Hindlimb muscle (tissue), 1 donor: ENCODE measurements around the gene PACSIN1. TPM values are rescaled to one million over a fixed set of nuclear protein-coding genes. Genes with fewer than 3 reads are reported as not detected.
"Not testable (repeated sequence)": the region's sequence is repeated elsewhere in the genome, so short reads cannot be mapped to it uniquely, and the experiment has no call there.

Experiments
- DNase-seq: peaks from one replicate; pipeline ENCODE4 v3.0.0-alpha.2; 2013
- polyA plus RNA-seq: library from polyadenylated mRNA; unstranded; fragments of 120-200 nt; gene quantifications from one replicate; pipeline ENCODE4 v1.2.1, GENCODE V29; 2013; ENCODE audit not compliant: insufficient read length

The PACSIN1 gene
- polyA plus RNA-seq, 1 donor = 1.1 TPM

DNA sequence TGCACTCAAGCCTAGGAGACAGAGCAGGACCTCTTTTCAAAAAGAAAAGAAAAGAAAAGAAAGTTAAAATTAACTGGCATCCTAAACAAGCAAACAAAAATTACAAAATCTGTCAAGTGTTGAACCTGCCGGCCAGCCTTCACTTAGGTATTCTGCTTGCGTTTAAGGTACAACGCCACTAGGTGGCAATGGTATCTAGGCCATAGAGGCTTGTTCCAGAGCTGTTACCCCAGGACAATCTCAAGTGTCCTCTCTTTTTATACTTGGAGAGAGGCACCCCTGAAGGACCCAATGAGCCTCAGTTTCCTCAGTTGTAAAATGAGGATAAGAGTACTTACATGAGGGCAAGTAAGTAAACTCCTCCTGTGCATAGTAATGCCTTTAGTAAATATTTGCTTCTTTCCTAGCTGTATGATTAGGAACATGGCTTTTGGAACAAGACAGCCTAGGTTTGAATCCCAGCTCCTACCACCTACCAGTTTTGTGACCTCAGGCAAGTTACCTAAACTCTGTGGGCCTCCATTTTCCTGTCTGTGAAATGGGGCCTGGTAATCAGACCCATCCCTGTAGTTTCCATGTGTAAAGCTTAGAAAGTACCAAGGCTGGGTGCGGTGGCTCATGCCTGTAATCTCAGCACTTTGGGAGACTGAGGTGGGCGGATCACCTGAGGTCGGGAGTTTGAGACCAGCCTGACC lies 5.8 kb upstream of the PACSIN1 start:
- DNase-seq = no peak

- DNase-seq = no peak
Observed at GRCh38 chr6:34460796-34461507, 4.9 kb upstream of the PACSIN1 start.

DNA sequence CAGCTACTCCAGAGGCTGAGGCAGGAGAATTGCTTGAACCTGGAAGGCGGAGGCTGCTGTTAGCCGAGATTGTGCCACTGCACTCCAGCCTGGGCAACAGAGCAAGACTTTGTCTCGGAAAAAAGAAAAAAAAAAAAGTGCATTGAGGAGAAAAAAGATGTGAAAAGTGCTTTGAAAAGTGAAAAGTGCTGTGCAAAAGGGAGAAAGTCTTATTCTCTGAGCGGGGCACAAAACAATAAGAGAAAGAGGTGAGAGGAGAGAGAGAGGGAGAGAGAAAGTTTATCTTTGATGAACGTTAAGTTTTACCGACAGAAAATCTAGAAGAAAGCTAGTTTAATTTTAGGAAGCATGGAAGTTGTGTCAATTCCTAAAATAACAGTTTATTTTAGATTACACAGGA lies 3.9 kb upstream of the PACSIN1 start:
- DNase-seq = no peak

- no peak for DNase-seq
Observed at GRCh38 chr6:34462551-34462971, 3.3 kb upstream of the PACSIN1 start.

DNA sequence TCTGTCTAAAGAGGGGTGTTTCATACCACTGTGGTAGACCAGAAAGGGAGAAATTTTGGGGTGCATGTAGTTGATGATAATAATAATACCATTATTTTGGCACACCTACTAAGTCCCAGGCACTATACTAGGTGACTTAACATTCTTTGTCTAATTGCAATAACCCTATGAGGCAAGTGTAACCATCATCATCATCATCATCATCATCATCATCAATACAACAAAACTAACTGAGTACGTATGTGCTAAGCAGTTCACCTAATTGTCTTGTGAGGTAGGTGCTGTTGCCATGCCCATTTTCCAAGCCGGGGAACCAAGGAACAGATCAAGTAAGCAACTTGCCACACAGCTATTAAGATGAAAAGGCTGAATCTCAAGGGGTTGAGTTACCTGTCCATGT lies 2.6 kb upstream of the PACSIN1 start:
- no peak for DNase-seq

DNA sequence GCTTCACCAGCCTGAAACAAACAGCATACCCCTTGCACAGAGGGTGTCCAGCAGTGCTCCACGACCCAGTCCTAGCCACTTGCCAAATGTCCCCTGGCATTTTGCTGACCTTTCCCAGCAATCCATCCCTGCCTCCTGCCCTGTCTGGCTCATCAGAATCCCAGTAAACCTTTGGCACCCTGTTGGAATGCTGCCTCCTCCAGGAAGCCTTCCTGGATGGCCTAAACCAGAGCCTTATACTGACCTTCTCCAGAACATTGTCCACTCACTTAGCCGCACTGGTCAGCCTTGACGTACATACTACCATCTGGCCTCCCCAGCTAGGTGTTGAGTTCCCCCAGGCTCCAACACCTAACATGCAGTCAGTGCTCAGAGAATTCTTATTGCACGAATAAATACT lies 2.0 kb upstream of the PACSIN1 start:
- no peak for DNase-seq

DNA sequence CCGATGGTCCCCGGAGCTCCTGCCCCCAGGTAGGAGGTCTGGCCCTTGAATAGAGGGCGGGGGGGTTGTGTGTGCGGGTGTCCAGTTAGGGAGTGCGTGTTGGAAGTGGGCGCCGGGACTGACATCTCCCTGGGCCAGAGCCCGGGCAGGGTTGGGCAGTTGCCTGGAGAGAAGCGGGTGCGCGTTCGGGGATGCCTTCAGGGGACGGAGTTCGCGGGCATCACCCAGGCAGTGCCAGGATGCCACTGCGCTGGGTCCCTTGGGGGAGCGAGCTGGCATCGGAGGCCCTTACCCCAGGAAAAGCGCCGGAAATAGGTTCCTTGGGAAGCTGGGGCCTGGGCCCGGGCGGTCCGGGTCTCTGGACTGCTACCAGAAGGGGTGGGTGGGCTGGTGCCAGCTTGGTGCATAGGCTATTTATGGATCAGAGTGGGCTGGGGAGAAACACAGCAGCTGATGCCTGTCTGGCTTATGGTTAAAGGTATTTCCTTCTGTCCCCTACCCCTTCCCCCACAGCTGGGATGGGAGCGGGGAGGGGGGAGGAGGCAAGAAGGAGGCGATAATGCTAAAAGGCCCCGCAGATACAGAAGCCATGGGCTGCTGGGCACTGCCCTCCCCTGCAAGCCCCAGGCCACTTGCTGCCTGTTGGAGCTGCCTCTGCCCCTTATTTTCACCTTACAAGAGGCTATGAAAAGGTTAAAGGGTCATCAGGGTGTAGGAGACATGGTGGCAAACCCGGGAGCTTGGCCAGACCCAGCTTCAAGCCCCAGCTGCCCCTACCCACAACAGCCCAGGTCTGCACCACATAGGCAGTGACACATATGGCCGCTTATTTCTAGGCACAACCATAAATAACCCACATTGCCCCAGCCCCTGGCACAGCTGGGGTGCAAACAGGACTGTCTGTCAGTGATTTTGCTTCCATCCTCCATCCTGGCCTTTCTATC lies 638 bp downstream of the PACSIN1 start:
- no peak for DNase-seq

DNA sequence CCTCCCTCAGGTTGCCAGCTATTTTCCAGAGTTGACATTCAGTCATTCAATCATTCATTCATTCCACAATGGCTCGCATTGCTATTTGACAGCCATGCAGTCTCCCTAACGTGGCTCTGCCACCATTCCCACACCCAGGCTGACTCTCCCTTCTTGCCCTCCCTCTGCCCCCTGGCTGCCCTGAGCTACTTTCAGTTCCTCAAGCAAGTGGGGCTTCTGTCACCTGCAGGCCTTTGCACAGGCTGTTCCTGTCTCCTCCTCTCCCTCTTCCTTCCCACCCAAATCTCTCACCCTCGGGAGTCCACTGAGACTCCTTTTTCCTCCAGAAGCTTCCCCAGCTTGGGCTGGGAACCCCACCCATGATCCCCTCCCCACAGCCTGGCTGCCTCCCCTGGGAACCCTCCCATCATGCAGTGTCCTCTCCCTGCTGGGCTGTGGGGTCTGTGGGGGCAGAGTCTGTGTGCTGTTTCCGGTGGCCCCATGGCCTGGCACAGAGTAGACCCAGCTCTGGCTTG lies 2.6 kb downstream of the PACSIN1 start:
- no peak for DNase-seq

GRCh38 chr6:34469499-34469898 lies 3.6 kb downstream of the PACSIN1 start:
- no peak for DNase-seq

- DNase-seq = no peak
Observed at GRCh38 chr6:34472425-34472824, 6.5 kb downstream of the PACSIN1 start.

DNA sequence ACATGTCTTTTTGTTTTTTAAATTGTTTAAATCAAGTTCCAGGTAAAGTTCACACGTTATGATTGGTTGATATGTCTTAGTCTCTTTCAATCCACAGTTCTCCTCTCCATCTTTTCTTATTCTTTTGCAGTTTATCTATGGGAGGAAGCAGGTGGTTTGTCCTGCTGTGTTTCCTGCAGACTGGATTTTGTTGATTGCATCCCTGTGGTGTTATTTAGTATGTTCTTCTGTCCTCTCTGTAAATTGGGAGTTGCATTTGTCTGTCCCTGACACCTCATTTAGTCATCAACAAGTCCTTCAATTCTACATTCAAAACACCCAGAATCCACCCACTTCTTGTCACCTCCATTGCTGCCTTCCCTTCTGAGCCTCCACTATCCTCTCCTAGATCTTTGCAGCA lies 8.1 kb downstream of the PACSIN1 start:
- no peak for DNase-seq

DNA sequence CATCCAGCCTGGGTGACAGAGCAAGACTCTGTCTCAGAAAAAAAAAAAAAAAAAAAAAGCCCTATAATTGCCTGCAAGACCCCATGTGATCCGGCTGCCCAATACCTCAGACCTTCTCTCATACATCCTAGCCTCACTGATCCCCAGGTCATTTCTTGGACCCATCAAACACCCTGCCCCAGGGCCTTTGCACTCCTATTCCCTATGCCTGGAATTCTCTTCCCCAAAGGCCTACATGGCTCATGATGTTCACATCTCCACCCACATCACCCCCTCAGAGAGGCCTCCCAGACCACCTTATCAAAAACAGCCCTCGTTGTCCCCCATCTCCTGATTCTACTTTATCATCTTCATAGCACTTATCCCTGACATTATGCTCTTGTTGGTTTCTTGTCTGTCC lies 8.9 kb downstream of the PACSIN1 start:
- no peak for DNase-seq

DNA sequence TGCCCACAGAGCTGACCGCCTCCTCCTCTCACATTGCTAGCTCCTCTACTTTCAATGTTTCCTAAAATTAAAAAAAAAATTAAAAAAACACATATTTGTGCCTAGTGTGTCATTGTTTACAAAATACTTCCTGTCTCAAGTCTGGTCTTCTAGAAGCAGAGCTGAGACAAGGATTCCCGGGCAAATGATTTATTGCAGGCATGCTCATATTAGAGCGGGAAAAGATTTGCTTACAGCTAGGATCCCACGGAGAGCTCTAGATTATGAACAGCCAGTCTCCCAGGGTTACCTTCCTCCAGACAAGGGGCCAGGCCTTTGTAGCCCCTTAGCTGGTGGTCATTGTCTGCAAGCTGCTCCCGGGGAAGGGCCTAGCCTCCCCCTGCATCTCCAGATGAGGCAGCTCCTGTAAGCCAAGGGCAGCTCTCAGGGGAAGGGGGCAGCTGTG lies 9.4 kb downstream of the PACSIN1 start:
- no peak for DNase-seq

GRCh38 chr6:34475767-34476328 lies 10.0 kb downstream of the PACSIN1 start:
- DNase-seq = no peak

DNA sequence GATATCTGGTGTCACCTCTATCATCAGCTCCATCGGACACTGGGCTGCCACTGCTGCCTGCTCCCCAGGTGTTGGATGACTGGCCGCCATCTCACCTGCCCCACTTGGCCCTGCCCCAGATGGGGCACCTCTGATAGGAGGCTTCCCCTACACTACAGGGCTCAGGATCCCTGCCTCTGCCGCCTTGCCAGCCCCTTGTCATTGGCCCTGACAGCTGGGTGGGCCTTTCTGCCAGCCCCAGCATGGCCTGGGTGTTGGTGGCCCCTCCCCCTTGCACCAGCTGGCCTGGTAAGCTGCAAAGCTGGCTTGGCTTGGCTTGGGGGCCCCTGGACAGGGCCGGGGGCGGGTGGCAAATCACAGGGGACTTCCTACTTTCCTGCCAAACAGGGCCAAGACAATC lies 10.6 kb downstream of the PACSIN1 start:
- no peak for DNase-seq

DNA sequence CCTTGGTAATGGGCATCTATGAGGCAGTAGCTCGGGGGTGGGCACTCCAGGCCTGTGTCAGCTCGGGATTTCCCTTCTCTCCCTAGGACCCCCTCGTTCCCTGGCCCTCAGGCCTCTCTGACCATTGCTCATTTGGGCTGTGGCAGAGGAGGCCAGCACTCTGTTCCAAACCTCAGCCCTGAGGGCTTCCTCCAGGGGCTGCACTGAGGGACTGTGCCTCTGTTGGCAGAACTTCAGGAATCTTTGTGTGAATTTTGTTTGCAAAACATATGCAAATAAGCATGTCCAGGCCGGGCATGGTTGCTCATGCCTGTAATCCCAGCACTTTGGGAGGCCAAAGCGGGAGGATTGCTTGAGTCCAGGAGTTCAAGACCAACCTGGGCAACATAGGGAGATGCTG lies 11.0 kb downstream of the PACSIN1 start:
- DNase-seq = no peak

DNA sequence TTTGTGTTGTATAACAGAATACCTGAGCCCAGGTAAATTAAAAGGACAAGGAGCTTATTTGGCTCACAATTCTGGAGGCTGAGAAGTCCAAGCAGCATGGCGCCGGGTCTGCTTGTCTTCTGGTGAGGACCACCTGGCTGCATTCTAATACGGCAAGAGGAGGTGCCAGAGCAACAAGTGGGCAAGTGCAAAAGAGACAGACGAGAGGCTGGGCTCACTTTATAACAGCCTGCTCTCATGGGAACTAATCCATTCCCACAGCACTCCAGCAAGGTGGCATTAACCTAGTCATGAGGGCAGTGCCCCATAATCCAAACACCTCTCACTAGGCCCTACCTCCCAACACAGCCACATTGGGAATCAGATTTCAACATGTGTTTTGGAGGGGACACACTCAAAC lies 12.9 kb downstream of the PACSIN1 start:
- no peak for DNase-seq

- DNase-seq = not testable (repeated sequence)
Observed at GRCh38 chr6:34483781-34484180, 17.9 kb downstream of the PACSIN1 start.

- no peak for DNase-seq
Observed at GRCh38 chr6:34484391-34484790, 18.5 kb downstream of the PACSIN1 start.

DNA sequence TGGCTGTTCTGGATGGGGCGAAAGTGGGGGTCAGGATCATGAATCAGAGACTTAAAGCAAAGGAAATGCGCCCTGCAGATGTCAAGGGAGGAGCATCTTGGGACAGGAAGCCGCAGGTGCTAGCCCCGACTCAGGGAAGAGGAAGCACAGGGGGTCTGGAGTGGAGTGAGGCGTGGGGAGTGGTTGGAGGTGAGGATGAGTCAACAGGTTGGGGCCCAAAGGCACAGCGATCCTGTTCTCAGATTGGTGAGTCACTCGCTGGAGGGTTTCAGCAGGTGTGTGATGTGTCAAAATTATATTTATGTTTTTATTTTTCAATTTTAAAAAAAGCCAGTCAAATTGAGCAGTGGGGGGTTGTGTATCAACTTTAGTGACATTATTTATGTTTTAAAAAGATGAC lies 19.0 kb downstream of the PACSIN1 start:
- no peak for DNase-seq

DNA sequence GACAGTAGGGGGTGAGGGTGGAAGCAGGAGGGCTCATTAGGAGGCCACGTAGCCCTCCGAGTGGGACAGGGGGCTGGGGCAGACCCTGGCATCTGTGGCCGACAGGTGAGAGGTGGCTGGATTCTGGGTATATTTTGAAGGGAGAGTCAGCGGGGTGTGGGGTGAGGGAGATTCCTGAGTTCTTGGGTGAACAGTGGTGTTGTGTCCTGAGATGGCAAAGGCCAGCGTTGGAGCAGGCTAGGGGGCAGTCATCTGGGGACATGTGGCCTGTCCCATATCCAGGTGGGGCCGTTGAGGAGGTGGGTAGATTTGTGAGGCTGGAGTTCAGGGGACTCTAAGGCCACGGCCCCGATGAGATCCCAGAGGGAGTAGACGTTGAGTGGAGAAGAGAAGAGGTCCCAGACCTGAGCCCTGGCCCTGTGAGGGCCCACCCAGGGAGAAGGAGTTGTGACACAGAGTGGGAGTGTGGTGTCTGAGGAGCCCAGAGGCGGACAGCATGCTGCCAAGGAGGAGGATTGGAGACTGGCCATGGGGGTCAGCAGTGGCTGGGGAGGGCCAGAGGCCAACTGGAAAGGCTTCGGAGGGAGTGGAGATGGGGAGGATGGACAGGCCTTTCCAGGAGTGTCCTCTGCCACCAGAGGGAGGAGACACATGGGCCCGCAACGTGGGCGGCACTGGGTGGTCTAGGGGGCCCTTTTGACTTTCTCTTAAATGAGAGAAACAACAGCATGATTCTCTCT lies 19.6 kb downstream of the PACSIN1 start:
- no peak for DNase-seq
